GM19193 (cell line): ENCODE data around the gene ANGPTL8.

Source experiments
- POLR2A ChIP-seq: IDR thresholded peaks from 4 replicates; pipeline ENCODE4 v1.6.1; 2011; ENCODE audit not compliant: insufficient read depth, insufficient read length; ENCODE audit errors: extremely low read depth

Gene ANGPTL8

DNA sequence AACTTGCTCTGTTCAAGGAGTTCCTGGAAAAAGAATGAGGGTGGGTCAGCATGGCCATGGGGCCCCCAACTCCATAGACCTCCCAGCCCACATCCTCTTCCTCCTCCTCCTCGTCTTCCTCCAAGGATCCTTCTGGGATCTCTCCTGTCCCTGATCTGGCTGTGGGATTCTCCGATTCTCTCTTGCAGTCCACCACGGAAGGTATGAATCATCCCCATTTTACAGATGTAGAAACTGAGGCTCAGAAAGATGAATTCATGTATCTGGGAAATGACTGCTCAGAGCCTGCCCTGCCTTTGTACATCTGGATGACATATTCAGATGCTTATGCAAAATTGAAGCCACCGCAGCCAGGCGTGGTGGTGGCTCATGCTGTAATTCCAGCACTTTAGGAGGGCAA, 39.9 kb upstream of the ANGPTL8 start:
- no peak for TF ChIP-seq POLR2A

DNA sequence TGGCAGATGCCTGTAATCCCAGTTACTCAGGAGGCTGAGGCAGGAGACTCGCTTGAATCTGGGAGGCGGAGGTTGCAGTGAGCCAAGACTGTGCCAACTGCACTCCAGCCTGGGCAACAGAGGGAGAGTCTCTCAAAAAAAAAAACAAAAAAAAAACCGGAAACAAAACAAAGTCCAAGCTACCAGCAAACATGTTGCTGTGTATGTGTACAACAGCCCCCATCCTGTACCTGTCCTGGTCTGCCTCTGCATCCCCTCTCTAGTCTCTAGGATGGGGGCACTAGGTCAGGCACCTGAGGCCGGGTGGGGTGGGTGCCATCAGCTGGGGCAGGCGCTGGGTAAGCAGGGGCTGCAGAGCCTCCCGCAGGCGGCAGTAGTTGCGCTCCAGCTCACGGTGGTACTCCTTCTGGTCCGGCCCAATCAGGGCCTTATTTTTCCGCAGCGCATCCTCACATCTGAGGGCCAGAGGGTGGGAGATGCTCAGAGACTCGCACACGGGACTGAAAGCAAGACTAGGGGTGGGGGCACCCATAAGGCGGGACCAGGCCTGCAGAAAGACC, 39.3 kb upstream of the ANGPTL8 start:
- TF ChIP-seq POLR2A, result no peak

DNA sequence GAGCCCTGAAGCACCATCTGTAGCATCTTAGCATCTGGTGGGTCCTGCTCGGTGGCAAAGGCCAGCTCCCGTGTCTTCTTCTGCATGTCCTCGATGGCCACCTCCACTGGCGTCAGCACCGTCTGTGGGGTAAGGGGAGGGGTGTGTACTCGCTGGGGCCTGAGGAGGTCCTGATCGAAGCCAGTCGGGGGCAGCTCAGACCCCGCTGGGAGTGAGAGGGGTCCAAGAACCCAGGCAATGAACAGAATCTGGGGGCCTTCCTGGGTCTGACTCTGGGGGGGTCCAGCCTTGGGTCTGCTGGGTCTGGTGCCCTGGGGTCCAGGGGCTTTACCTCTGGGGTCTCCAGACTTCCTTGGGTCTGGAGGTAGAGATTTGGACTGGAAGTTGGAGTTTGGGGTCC, 38.5 kb upstream of the ANGPTL8 start:
- no peak for TF ChIP-seq POLR2A

DNA sequence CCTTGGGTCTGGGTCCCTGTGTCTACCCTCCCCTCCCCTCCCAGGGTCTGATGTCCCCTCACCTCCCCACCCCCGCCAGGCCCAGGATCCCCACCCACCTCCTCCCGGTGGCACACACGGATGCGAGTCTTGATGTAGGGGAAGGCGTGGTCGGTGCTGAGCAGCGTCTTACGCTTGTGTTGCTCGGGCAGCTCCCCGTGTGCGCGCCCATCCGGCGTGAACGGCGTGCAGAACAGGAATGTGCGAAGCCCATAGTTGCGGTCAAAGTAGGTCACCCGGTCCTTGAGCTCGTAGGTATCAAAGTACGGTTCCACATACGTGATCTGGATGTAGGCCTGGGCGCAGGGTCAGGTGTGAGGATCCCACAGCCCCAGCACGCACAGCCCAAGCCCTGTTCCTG, 37.6 kb upstream of the ANGPTL8 start:
- TF ChIP-seq POLR2A, result no peak

DNA sequence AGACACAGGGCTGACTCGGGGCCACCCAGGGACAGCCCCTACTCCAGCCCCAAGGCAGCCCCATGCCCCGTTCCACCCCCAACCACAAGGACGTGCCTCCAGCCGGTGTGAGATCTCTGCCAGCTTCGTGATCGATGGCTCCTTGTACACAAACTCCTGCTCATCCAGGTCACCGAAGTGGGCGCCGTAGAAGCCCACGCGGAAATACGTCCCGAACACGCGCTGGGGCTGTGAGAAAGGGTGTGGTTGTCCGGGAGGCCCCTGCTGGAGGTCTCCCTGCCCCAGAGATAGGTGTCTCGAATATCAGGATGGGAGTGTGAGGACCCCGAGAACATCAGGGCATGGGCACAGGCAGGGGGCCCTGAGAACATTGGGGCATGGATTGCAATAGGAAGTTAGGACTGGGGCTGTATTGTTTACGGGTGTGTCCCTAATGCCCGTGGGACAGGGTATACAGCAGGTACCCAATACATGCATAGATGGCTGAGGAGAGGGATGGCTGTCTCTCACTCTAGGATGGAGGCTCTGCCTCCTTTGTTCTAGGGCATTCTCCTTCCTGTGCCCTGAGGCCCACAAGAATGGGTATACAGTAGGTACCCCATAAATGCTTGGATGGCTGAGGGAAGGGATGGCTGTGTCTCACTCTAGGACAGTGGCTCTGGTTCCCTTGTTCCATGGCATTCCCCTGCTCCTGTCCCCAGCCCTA, 36.8 kb upstream of the ANGPTL8 start:
- TF ChIP-seq POLR2A, result no peak

DNA sequence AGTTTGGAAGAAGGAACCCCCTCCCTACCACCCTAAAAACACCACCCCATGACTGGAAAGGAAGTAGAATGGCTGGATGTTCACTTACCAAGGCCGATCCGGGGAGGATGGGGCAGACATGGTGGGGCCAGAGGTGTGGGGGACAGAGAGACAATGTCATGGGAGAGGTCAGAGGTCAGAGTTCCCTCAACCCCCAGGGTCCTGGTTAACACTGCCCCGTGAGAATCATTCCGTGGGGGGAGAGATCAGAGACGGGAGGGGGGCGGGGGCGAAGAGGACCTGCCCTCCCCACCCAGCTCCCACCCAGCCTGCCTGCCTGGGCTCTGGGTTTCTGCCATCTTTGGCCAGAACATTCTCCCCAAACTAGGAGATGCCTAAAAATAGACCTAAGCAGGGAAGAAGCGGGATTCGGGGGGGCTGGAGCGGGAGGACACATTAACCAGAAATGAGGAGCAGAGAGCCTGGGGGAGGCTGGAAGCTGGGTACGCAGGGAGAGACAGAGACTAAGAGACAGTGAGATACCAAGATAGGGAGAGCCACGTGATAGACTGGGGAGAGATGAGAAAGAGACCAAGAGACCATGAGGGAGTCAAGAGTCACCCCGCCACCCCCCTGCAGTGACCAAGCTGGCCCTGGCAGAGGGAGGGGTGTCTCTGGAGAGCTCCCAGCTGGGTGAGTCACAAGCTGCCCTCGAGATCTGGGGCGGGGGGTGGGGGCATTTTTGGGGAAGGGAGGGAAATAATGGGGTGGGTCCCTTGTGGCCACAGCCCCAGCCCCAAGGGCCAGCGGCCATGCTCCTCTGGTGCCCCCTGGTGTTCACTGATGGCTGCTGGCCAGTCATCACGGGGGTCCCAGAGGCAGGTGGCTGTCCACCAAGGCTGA, 36.0 kb upstream of the ANGPTL8 start:
- TF ChIP-seq POLR2A, result no peak

DNA sequence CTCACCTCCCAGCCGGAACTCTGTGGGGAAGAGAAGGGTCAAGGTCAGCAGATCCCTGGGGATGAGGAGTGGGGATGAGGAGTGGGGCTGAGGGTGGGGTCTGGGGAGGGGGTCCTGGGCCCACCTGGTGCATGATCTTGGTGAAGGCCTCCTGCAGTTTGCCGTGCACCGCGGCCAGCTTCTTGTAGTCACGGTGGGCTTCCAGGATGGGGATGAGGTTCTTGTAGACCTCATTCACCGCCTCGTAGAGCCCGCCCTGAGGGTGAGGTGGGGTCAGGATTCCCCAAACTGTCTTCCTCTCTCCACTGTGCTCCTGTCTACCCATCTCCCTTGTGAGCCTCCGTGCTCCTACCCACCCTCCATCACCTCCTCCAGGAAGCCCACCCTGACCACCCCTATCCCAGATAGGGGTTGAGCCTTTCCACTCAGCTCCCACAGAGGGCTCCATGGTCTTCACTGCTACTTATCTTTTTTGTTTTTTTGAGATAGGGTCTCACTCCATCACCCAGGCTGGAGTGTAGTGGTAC, 35.3 kb upstream of the ANGPTL8 start:
- no peak for TF ChIP-seq POLR2A

DNA sequence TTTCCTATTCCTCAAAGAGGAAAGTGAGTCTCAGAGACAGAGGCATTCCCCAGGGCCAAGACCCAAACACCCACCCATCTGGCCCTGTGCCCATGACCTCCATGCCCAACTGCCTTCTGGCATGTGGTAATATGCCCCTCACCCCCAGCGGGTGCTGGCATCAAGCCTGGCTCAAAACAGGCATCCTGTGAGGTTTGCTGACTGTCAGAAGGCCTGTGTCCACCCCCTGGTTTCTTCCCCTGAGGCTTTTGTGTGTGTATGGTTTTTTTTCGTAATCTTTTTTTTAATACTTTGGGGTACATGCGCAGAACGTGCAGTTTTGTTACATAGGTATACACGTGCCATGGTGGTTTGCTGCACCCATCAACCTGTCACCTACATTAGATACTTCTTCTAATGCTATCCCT, 34.5 kb upstream of the ANGPTL8 start:
- TF ChIP-seq POLR2A, result no peak

DNA sequence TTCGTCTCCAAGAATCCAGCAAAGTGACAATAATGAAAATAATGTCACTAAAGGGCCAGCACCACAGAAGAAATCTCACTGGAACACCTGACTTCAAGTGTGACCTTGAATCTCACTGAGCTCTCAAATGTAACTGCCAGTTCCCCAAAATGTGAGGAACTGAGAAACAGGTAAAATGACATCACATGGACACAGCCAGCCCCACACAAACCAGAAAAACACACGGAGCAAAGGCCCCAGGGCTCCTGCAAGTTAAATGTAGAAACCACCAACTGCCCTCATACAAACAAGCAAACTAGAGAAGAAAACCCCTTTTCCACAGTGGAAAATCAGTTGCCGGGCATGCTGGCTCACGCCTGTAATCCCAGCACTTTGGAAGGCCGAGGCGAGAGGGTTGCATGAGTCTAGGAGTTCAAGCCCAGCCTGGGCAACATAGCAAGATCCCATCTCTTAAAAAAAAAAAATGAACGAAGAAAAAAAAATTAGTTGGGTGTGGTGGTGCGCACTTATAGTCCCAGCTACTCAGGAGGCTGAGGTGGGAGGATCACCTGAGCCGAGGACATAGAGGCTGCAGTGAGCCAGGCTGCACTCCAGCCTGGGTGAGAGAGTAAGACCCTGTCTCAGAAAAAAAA, 33.4 kb upstream of the ANGPTL8 start:
- TF ChIP-seq POLR2A, result no peak

DNA sequence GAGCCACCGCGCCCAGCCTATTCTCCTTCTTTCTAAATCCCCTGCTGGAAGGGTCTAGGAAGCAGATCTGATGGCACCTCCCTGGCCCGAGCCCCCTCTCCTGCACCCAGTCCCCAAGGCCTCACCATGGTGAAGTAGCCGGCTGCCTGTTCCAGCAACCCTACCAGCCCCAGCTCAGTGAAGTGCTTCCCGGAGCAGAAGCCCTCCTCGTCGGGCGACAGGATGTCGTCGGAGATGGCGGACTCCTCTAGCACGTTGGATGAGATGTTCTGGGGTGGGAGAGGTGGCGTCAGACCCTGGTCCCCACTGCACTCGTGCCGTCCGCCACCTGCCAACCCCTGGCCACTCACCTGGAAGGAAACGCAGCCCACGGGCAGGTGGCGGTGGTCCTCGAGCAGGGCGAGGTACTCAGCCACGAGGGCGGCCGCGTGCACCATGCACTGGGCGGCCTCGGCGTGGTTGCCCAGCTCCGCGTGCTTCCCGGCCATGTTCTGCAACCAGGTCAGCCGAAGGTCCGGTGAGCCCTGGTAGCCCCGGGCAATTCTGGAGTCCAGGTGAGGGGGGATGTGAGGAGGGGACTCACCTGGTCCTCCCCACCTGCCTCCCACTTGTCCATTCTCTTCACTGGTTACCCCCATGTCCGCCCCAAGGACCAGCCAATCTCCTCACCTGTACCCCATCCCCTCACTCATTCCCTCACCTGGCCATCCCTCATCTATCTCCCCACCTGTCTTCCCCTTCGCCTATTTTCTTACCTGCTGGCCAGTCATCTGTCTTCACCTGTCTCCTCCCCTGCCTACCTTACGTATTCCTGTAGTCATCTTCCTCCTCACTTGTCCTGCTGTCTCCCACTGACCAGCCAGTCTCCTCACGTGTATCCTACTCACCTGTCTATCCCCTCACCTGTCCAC, 30.6 kb upstream of the ANGPTL8 start:
- no peak for TF ChIP-seq POLR2A

DNA sequence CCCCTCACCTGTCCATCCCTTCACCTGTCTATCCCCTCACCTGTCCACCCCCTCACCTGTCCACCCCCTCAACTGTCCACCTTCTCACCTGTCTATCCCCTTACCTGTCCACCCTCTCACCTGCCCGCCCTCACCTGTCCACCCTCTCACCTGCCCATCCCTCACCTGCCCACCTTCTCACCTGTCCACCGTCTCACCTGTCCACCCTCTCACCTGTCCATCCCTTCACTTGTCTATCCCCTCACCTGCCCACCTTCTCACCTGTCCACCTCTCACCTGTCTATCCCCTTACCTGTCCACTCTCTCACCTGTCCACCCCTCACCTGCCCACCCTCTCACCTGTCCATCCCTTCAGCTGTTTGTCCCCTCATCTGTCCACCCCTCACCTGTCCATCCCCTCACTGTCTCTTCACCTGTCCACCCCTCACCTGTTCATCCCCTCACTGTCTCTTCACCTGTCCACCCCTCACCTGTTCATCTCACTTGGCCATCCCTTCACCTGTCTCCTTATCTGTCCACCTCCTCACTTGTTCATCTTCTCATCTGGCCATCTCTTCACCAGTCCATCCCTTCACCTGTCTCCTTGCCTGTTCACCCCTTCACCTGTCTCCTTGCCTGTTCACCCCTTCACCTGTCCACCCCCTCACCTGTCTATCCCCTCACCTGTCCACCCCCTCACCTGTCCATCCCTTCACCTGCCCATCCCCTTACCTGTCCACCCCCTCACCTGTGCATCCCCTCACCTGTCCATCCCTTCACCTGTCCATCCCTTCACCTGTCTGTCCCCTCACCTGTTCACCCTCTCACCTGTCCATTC, 29.4 kb upstream of the ANGPTL8 start:
- TF ChIP-seq POLR2A, result no peak

DNA sequence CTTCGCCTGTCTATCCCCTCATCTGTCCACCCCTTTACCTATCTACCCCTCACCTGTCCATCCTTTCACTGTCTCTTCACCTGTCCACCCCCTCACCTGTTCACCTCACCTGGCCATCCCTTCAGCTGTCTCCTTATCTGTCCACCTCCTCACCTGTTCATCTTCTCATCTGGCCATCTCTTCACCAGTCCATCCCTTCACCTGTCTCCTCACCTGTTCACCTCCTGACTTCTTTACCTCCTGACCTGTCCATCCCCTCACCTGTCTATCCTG, 28.8 kb upstream of the ANGPTL8 start:
- no peak for TF ChIP-seq POLR2A

DNA sequence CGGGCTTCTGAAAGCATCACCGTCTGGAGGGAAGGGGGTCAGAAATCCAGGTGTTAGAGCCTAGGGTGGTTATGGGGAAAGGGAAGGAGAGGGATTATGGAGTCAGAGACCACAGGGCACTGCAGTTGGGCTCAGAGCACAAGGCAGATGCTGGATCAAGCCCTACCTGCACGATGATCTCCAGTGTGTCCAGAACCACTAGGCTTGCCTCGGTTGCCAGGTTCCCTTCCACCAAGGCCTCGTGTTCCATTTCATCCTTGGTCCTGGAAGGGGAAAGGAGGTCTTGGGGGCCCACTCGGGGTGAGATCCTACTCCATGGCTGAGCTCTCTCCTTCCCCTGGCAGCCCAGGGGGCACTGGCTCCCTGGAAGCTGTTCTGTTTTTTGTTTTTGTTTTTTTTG, 25.0 kb upstream of the ANGPTL8 start:
- TF ChIP-seq POLR2A, result no peak
